IMR-90 (cell line): ENCODE measurements around the gene HHLA2. TPM values are rescaled to one million over a fixed set of nuclear protein-coding genes. Genes with fewer than 3 reads are reported as not detected.

Source experiments
- ATAC-seq: fragments of 200-7000 bp; cut with Tn5 transposase; 2 replicates; pipeline ENCODE4 v1.9.1; 2020; ENCODE audit warnings: low read depth, mild to moderate bottlenecking, moderate library complexity
- BruUV-seq: library from RNA; stranded (reverse); fragments of 400-500 nt; replicated peaks from 2 replicates; lab custom pipeline; 2021; lab: Mats Ljungman, UMichigan
- CTCF ChIA-PET: fragments of 300-600 bp; formaldehyde crosslinking; extraction: SDS; loops from one replicate; lab custom pipeline; 2021; ENCODE audit warnings: antibody characterized with exemption; lab: Yijun Ruan, JAX
- POLR2A ChIA-PET: fragments of 300-600 bp; sonication (Branson Sonifier 250); formaldehyde crosslinking; loops from one replicate; lab custom pipeline; 2022; ENCODE audit warnings: antibody characterized with exemption; ENCODE audit not compliant: unreplicated experiment; lab: Charles Lee
- DNase-seq: peaks from one replicate; pipeline ENCODE4 v3.0.0; 2013
- H2AFZ ChIP-seq: replicated peaks from 2 replicates; pipeline ENCODE3; 2013; ENCODE audit warnings: low read length, mild to moderate bottlenecking; ENCODE audit not compliant: poor library complexity
- H2AK5ac ChIP-seq: 2 replicates; pipeline ENCODE4 v1.6.1; 2013; ENCODE audit warnings: low read depth, low read length, inconsistent platforms
- H2AK9ac ChIP-seq: replicated peaks from 2 replicates; pipeline ENCODE3; 2013; ENCODE audit warnings: mild to moderate bottlenecking, low read depth, low read length, moderate library complexity; ENCODE audit not compliant: poor library complexity
- H2BK120ac ChIP-seq: 2 replicates; pipeline ENCODE4 v1.6.1; 2013; ENCODE audit warnings: low read depth, low read length, inconsistent platforms
- H2BK15ac ChIP-seq: 3 replicates; pipeline ENCODE4 v1.6.1; 2013; ENCODE audit warnings: low read depth, low read length, inconsistent platforms
- H2BK20ac ChIP-seq: 2 replicates; pipeline ENCODE4 v1.6.1; 2013; ENCODE audit warnings: low read depth, mild to moderate bottlenecking, inconsistent platforms, low read length, moderate library complexity
- H2BK5ac ChIP-seq: 2 replicates; pipeline ENCODE4 v1.6.1; 2013; ENCODE audit warnings: mild to moderate bottlenecking, low read depth, low read length, inconsistent platforms; ENCODE audit not compliant: poor library complexity, severe bottlenecking
- H3K14ac ChIP-seq: replicated peaks from 2 replicates; pipeline ENCODE4 v1.6.1; 2013; ENCODE audit warnings: low read depth, low read length, inconsistent platforms
- H3K18ac ChIP-seq: 2 replicates; pipeline ENCODE4 v1.6.1; 2013; ENCODE audit warnings: low read depth, low read length, control low read depth
- H3K23ac ChIP-seq: 2 replicates; pipeline ENCODE4 v1.6.1; 2013; ENCODE audit warnings: low read depth, low read length, inconsistent platforms
- H3K27ac ChIP-seq: 2 replicates; pipeline ENCODE4 v1.5.1; 2013; ENCODE audit warnings: mild to moderate bottlenecking, control low read depth, low read length; ENCODE audit not compliant: insufficient read depth
- H3K27me3 ChIP-seq: 2 replicates; pipeline ENCODE4 v1.6.1; 2013; ENCODE audit warnings: low read length; ENCODE audit not compliant: control insufficient read depth, insufficient read depth
- H3K36me3 ChIP-seq: 2 replicates; pipeline ENCODE4 v1.6.1; 2013; ENCODE audit warnings: low read length, mixed read lengths; ENCODE audit not compliant: control insufficient read depth, insufficient read depth
- H3K4ac ChIP-seq: 2 replicates; pipeline ENCODE4 v1.6.1; 2013; ENCODE audit warnings: low read depth, low read length, inconsistent platforms
- H3K4me1 ChIP-seq: 2 replicates; pipeline ENCODE4 v1.6.1; 2013; ENCODE audit warnings: low read length, mixed read lengths; ENCODE audit not compliant: control insufficient read depth, insufficient read depth
- H3K4me2 ChIP-seq: 2 replicates; pipeline ENCODE4 v1.6.1; 2013; ENCODE audit warnings: low read depth, mild to moderate bottlenecking, control low read depth, low read length, moderate library complexity
- H3K4me3 ChIP-seq: 2 replicates; pipeline ENCODE4 v1.5.1; 2013; ENCODE audit warnings: low read depth, mild to moderate bottlenecking, control low read depth, low read length, moderate library complexity; ENCODE audit not compliant: insufficient read depth
- H3K56ac ChIP-seq: 2 replicates; pipeline ENCODE4 v1.6.1; 2013; ENCODE audit warnings: low read length, inconsistent platforms; ENCODE audit not compliant: insufficient read depth; ENCODE audit errors: extremely low read depth
- H3K79me1 ChIP-seq, 2 experiments: 2 replicates each; pipeline ENCODE4 v1.6.1; 2013; ENCODE audit warnings: low read length in 2 of 2, inconsistent platforms in 1 of 2, low read depth in 1 of 2
- H3K9ac ChIP-seq: 2 replicates; pipeline ENCODE4 v1.6.1; 2013; ENCODE audit warnings: low read depth, low read length, control low read depth
- H3K9me1 ChIP-seq: 2 replicates; pipeline ENCODE4 v1.6.1; 2013; ENCODE audit warnings: low read length, inconsistent platforms; ENCODE audit not compliant: insufficient read depth
- H3K9me3 ChIP-seq: 2 replicates; pipeline ENCODE4 v1.6.1; 2013; ENCODE audit warnings: low read length; ENCODE audit not compliant: control insufficient read depth, insufficient read depth
- H4K20me1 ChIP-seq: 2 replicates; pipeline ENCODE4 v1.6.1; 2013; ENCODE audit warnings: low read length, inconsistent platforms; ENCODE audit not compliant: insufficient read depth
- H4K5ac ChIP-seq: 2 replicates; pipeline ENCODE4 v1.6.1; 2013; ENCODE audit warnings: mild to moderate bottlenecking, low read depth, low read length, control low read depth
- H4K8ac ChIP-seq, 2 experiments: 2 replicates each; pipeline ENCODE4 v1.6.1; 2013; ENCODE audit warnings: low read depth in 2 of 2, low read length in 2 of 2, control low read depth in 1 of 2, inconsistent platforms in 1 of 2
- H4K91ac ChIP-seq: 2 replicates; pipeline ENCODE4 v1.6.1; 2013; ENCODE audit warnings: low read depth, low read length, inconsistent platforms; ENCODE audit not compliant: insufficient read depth
- BHLHE40 ChIP-seq: fragments of 150-350 bp; IDR thresholded peaks from 2 replicates; pipeline ENCODE4 v1.6.1; 2016; ENCODE audit warnings: mild to moderate bottlenecking, low read depth, low read length
- CEBPB ChIP-seq: IDR thresholded peaks from 2 replicates; pipeline ENCODE4 v1.6.1; 2012; ENCODE audit warnings: low read depth, low read length, improper control_type of control experiment
- ELK1 ChIP-seq: fragments of 150-350 bp; IDR thresholded peaks from 2 replicates; pipeline ENCODE4 v1.6.1; 2016; ENCODE audit warnings: low read depth, mild to moderate bottlenecking, low read length, moderate library complexity, borderline replicate concordance
- MAFK ChIP-seq: IDR thresholded peaks from 2 replicates; pipeline ENCODE4 v1.6.1; 2012; ENCODE audit warnings: low read depth, low read length, improper control_type of control experiment
- NFE2L2 ChIP-seq: fragments of 150-350 bp; IDR thresholded peaks from 2 replicates; pipeline ENCODE4 v1.6.1; 2016; ENCODE audit warnings: low read depth, mild to moderate bottlenecking, low read length
- RFX5 ChIP-seq: IDR thresholded peaks from 2 replicates; pipeline ENCODE4 v1.8.0; 2012; ENCODE audit warnings: low read depth, mild to moderate bottlenecking, low read length, moderate library complexity
- WGBS, 2 experiments: methylation state at CpG; one replicate each; pipeline versions ENCODE4 v1.1.5 to v1.1.7; 2013; ENCODE audit warnings: missing lambda C conversion rate in 2 of 2; ENCODE audit not compliant: insufficient read length in 1 of 2; ENCODE audit errors: extremely low coverage in 2 of 2; 5-methylcytosine and 5-hydroxymethylcytosine counted together
- dilution Hi-C: fragments of 300-500 bp; cut with HindIII; formaldehyde crosslinking; loops from one replicate; pipeline ENCODE4 v1.14.3; 2018; ENCODE audit warnings: low sequenced_read_pairs; ENCODE audit not compliant: unreplicated experiment
- in situ Hi-C: fragments of 300-500 bp; cut with MboI; formaldehyde crosslinking; loops from 3 replicates; pipeline ENCODE4 v1.14.3; 2019; ENCODE audit warnings: low sequenced_read_pairs, inconsistent platforms, mixed read lengths
- intact Hi-C: fragments of 100-400 bp; cut with micrococcal nuclease; formaldehyde crosslinking; loops from 2 replicates; pipeline ENCODE4 v1.10.0; 2022
- polyA plus RNA-seq, 3 experiments: library from polyadenylated mRNA; depleted of rRNA; stranded (reverse); fragments of >200 nt; gene quantifications; 2 replicates each; pipeline ENCODE4 v1.2.3, GENCODE V29; 2012; ENCODE audit warnings: low replicate concordance in 1 of 3
- total RNA-seq: library from RNA; depleted of rRNA; stranded (reverse); fragments of >200 nt; gene quantifications from 2 replicates; pipeline ENCODE4 v1.2.3, GENCODE V29; 2012

The HHLA2 gene
- total and polyA plus RNA-seq, 2 of the 4 experiments (the other 2 are of a cell fraction), result not detected

DNA sequence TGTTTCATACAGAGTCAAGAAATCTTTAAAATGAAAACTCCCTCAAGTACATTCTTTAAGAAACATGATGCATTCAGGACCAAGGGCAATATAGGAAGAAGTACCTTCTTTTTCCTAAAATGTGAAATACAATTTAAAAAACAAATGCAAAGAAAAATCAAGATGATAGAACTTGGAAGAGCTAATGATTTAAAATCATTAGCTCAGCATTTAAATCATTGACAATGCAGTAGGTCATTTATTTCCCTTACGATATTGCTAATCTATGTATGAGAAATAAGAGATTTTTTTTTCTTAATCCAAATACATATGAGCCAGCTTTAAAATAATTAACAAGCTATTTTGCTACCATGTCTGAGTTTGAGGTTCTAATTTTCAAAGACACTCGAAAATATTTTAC, 105.5 kb downstream of the HHLA2 start:
- H2AK5ac ChIP-seq, result no peak overlapping the region
- no peak overlapping the region for H2AK9ac ChIP-seq
- H3K18ac ChIP-seq, result no peak overlapping the region
- CTCF ChIA-PET, result interaction anchor here (0.6 kb wide), 1 partner anchor 464 kb away, joined by 3 read pairs; no protein-coding TSS in a partner anchor
- dilution Hi-C loops (no loop called here), in situ Hi-C loops (no loop called here), intact Hi-C loops (loop anchor here (10.0 kb wide), 3 partner anchors 247 to 647 kb away; no protein-coding TSS in a partner anchor)
- no peaks in the 10 kb centered on the region for H3K4me1 ChIP-seq
- H3K56ac ChIP-seq, result no peak overlapping the region
- H3K79me1 ChIP-seq, result no peaks in the 10 kb centered on the region
- no peak overlapping the region for H2BK20ac ChIP-seq
- H3K27ac ChIP-seq, result no peak overlapping the region
- H3K9ac ChIP-seq, result no peak overlapping the region
- BruUV-seq, result no TSS peak
- no CpG with 5 or more reads among the region's 2 CpGs for WGBS, 2 experiments
- no peaks in the 10 kb centered on the region for H3K9me1 ChIP-seq
- no peaks in the 10 kb centered on the region for H3K9me3 ChIP-seq
- H2BK120ac ChIP-seq, result no peak overlapping the region
- H3K4me2 ChIP-seq, result no peak overlapping the region
- H3K36me3 ChIP-seq, result no peaks in the 10 kb centered on the region
- DNase-seq (no peak), ATAC-seq (no peak)
- no peak overlapping the region for H3K4ac ChIP-seq
- no peak overlapping the region for H4K5ac ChIP-seq
- H3K27me3 ChIP-seq, result peaks cover 4% of the 10 kb centered on the region; the same call in 1 of the 2 replicates
- H3K23ac ChIP-seq, result no peak overlapping the region
- no peak overlapping the region for H2AFZ ChIP-seq
- H3K14ac ChIP-seq, result no peak overlapping the region
- no peaks in the 10 kb centered on the region for H4K20me1 ChIP-seq
- peak; percentile 44 for TF ChIP-seq MAFK
- TF ChIP-seq NFE2L2, result no peak
- TF ChIP-seq ELK1, result no peak
- no peak for TF ChIP-seq RFX5
- TF ChIP-seq BHLHE40, result no peak
- TF ChIP-seq CEBPB, result no peak
- H4K91ac ChIP-seq, result no peak overlapping the region
- no peak overlapping the region for H2BK5ac ChIP-seq
- H3K4me3 ChIP-seq, result no peak overlapping the region
- POLR2A ChIA-PET, result no interaction called here
- H4K8ac ChIP-seq, result no peak overlapping the region
- H2BK15ac ChIP-seq, result no peak overlapping the region
